Measurements from ENCODE around the gene SP1.
A peak's percentile ranks its signal among the peaks of the same experiment; 100 is the strongest.
"Not testable (repeated sequence)": the region's sequence is repeated elsewhere in the genome, so short reads cannot be mapped to it uniquely, and the experiment has no call there.

SP1 gene

GRCh38 chr12:53380104-53380793 is at the start of gene SP1:
TSS of gene SP1 (plus strand) at chr12:53380176. CDS start at chr12:53380292, 116 bp downstream.
- peak; percentile 95 for DNase-seq

DNA sequence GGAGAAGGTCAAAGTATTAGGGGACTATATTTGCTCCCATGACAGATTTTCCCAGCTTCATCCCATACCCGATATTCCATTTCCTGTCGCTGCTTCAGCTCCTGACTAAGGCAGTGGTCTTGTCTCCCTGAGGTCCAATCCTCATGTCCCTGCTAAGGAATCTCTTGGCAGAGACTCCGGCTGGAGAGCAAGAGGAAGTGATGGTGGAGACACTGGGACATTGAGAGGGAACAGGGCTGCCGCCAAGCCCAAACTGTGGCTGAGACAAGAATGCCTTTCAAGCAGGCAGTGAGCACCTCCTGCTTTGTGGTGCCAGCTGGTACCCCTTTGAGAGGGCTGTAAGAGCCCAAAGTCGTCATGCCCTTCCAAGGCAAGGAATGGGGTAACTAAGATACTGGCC is 49.3 kb upstream of the SP1 start:
- DNase-seq: no peak

DNA sequence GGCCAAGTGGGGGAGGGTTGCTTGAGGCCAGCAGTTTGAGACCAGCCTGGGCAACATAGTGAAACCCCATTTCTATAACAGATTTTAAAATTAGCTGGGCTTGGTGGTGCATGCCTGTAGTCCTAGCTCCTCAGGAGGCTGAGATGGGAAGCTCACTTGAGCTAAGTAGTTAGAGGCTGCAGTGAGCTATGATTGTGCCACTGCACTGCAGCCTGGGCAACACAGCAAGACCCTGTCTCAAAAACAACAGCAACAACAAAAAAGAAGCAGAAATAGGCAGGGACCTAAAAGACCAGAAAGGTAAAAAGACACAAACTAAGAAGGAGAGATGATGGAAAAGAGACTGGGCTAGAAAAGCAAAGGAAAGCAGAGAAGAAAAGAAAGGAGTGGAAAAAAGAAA is 47.6 kb upstream of the SP1 start:
- not testable (repeated sequence) for DNase-seq

DNA sequence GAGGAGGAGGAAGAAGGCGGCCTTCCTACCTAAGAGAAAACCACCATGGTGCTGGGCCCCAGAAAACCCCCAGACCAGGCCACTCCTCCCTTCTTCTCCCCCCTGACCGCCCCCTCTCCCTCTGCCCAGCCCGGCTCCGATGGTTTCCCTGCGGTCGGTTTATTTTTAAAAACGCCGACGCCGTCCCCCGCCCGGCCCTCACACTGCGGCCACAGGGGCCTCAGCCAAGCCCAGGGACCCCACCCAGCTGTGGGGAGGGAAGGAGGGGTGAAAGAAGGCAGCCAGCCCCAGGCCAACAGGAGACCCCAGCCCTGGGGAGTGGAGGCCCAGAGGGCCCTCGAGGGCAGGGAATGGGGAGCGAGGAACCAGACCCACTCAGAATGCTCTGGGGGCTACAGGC is 47.2 kb upstream of the SP1 start:
- no peak for DNase-seq

- DNase-seq: no peak
Measured at GRCh38 chr12:53333289-53333688, 46.7 kb upstream of the SP1 start.

GRCh38 chr12:53333845-53334244 is 46.1 kb upstream of the SP1 start:
- no peak for DNase-seq

- no peak for DNase-seq
Measured at GRCh38 chr12:53334822-53335221, 45.2 kb upstream of the SP1 start.

GRCh38 chr12:53336181-53336681 is 43.7 kb upstream of the SP1 start, which contains the start of gene SP7:
TSS of gene SP7 (minus strand) at chr12:53336354. CDS start at chr12:53335646, 708 bp downstream.
- DNase-seq: no peak

DNA sequence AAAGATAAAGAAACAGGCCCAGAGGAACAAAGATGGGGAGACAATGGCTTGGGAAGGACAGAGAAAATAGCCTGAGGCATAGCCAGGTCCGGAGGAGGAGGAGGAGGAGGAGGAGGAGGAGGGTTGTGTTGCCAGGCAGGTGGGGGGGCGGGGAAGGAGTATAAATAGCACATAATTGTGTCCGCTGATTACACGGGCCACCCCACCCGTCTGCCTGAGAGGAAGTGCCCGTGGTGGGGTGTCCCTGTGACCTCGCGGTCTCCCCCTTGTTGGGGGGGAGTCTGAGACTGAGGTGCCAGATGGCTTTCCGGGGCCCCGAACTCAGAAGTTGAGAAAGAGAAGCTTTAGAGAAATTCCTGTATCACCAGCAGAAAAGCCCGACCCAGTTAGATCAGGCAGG is 42.0 kb upstream of the SP1 start:
- no peak for DNase-seq

DNA sequence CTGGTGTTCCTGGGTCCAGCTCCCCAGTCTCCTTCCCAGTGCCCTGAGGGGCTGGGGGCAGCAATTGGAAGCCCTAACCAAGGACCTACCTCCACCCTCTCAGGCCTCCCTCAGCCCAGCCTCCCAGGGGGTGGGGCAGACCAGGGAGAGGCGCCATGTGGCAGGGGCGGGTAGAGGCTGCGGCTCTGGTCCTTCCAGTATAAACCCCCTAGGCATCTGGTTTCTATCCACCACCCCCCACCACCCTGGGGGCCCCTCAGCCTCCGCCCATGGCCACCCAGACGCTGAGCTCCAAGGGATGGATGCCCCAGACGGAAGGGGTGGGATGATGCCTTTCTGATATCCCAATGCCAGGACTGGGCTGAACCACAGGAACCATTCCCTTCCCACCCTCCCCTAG is 41.1 kb upstream of the SP1 start:
- DNase-seq: no peak

DNA sequence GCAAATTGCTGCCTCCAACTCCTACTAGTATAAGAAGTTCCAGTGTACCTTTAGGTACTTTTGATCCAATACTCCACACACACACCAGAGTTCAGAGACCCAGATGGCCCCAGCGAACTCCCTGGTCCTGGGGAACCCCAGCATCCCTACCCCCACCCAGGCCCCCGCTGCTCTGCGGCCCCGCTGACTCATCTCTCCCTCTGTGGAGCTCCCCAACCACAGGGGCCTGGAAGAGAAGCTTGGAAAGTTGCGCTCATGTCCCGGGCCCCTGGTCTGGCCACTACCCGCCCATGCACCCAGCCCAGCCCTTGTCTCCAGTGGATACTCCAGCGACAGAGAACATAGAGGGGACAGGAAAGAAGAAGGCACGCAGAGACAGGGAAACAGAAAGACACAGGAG is 39.6 kb upstream of the SP1 start:
- DNase-seq: no peak

DNA sequence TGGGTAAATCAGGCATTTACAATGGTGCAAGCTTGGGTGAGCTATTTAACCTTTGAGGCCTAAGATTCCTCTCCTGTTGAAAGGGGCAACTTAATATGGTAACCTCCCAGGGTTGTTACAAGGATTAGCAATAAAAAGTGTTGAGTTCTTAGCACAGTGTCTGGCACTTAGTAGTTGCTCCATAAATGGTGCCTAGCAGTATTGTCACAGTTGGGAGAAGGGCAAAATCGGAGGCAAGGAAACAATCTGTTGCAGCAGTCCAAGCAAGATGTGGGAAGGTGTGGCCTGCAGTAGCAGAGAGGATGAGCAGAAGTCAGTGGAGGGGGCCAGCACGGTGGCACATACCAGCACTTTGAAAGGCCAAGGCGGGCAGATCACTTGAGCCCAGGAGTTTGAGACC is 36.5 kb upstream of the SP1 start:
- DNase-seq: no peak

GRCh38 chr12:53343969-53344368 is 36.0 kb upstream of the SP1 start:
- no peak for DNase-seq

- no peak for DNase-seq
Measured at GRCh38 chr12:53344487-53344823, 35.5 kb upstream of the SP1 start.

GRCh38 chr12:53344824-53345485 is 35.0 kb upstream of the SP1 start:
- DNase-seq: peak; percentile 81

GRCh38 chr12:53345486-53346188 is 34.3 kb upstream of the SP1 start:
- no peak for DNase-seq

DNA sequence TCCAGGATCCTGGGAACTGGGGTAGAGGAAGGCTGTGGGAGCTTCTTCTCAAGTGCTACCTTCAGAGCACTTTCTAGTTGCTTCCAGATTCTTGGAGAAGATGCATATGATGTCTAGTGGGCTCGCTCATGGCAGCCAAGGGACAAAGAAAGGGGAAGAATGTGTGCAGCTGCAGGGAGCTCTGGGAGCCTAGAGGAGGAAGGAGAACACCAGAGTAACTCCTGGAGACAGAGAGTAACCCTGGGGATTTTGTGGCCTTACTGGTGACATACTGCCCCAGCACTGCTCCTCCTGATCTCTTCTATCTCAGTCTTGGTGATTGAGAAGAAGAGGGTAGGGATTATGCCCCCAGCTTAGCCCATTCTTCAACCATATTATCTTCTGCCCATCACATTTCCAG is 33.5 kb upstream of the SP1 start:
- no peak for DNase-seq

DNA sequence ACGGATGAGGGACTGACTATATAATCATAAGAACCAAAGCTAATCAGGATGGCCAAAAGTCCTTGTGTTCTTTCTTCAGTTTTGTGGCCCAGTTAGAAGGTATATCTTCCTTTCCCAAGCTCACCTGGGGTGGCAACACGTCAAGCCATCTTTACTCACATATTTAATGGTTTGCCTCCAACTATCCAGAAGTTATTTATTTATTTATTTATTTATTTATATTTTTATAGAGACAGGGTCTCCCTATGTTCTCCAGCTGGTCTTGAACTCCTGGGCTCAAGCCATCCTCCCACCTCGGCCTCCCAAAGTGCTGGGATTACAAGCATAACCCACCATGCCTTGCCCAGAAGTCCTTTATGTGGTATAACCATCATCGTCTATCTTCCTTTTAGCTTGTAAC is 32.1 kb upstream of the SP1 start:
- DNase-seq: no peak

DNA sequence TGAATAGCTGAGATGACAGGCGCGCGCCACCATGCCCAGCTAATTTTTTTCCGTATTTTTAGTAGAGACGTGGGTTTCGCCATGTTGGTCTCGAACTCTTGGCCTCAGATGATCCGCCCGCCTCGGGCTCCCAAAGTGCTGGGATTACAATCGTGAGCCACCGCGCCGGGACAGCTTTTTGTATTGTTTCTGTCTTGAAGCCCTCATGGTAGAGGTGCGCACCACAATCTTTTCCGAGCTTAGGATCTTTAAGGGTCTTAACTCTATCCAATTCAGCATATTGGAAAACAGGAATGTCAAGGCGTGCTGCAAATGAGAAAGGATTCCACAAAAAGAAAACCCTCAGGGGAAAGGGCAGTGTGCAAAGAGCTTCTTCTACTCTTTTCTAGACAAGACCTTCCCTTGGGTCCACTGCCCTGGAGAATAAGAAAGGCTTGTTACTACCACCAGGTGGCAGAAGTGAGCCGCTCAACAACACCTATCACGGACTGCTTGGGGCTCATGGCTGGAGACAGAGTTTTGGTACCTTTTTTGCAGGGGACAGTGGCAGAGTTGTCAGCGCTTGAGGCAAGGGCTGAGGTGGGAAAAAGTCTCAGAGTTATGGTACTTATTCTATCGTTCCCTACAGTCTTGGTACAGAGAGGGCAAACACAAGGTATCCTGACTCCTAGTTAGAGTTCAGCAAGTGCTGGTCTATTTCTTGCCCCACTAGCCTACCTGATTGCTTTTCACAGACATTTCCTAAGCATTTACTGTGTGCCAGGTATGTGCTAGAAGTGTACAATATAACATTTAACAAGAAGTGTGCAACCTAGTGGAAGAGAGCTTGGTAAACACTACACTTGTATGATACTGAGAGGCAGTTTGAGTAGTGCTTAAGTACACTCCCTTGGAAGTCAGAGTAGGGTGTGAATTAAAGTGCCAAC is 27.4 kb upstream of the SP1 start:
- DNase-seq: peak; percentile 85

GRCh38 chr12:53353257-53353655 is 26.7 kb upstream of the SP1 start:
- DNase-seq: no peak

GRCh38 chr12:53355121-53355520 is 24.9 kb upstream of the SP1 start:
- no peak for DNase-seq

- no peak for DNase-seq
Measured at GRCh38 chr12:53358836-53359419, 21.0 kb upstream of the SP1 start.

Data from RPMI8226 (cell line).